ENCODE measurements around the gene CNTNAP3. TPM values are rescaled to one million over a fixed set of nuclear protein-coding genes. Genes with fewer than 3 reads are reported as not detected.
"Not testable (repeated sequence)": the region's sequence is repeated elsewhere in the genome, so short reads cannot be mapped to it uniquely, and the experiment has no call there.

Gene CNTNAP3
- polyA plus RNA-seq (ENCODE audit: insufficient read length in 3 of 3), result 1 to 10 TPM; 3.8 to 5.6 (median 4.2) TPM

DNA sequence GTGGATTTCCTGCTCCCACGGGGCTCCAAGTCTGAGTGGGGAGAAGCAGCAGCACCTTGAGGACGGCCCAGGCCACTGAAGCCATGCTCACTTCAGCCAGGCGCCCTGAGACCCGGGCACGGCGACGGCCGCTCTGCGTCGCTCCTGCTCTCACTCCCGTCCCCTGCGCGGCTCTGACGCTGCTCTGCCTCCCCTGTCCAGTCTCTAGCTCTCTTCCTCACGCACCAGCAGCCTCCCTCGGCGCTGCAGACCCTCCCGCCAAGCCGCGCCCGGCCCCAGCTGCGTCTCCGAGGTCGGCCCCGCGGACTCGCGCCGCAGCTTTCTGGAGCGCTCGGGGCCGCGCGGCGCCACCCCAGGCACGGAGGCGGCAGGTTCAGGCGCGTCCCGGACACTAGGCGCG is at the start of gene CNTNAP3:
CNTNAP3 (minus strand) TSS at position 188 of the 400 bp plus-strand sequence; CDS start at position 85, 103 bp downstream.
- DNase-seq (ENCODE audit: low read depth in 3 of 3, low spot score in 2 of 3), result not testable (repeated sequence)

DNA sequence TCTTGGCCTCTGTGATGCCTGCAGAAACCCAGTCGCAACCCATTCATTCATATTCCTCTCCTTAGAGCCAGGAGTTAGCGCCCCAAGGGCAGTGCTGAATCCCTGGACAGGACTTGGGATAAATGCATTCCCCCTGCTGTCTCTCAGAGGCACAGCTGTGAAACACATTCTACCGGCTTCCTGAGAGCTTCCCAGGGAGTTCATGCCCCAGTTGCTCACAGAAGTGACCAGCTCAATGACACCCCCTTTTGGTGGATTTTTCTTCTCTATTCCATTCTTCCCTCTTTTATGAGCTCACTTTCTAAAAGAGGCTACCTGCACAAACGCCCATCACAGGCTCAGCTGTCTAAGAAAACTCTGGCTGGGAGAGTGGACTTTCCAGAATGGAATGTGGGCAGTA is 8.0 kb downstream of the CNTNAP3 start:
- not testable (repeated sequence) for DNase-seq (ENCODE audit: low read depth in 3 of 3, low spot score in 2 of 3)

DNA sequence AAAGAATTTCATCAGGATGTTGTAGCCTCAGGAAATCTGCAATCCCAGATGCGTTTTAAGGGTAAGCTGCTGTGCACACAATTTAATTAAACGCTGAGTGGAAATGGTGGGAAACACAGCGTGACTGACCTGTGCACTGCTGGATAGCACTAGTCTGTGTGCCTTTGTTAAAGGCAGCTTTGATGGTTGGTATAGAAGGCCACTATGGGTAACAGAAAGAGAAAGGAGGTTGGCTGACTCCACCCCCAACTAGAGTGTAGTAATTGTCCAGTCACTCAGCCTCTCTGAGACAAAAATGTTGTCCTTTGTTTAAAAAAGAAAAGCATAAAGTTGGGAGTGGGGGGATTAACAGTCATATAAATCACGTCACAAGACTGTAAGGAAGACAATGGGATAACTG is 45.5 kb downstream of the CNTNAP3 start:
- DNase-seq (ENCODE audit: low read depth in 3 of 3, low spot score in 2 of 3), result not testable (repeated sequence)

- not testable (repeated sequence) for DNase-seq (ENCODE audit: low read depth in 3 of 3, low spot score in 2 of 3)
These were observed 55.6 kb downstream of the CNTNAP3 start for GRCh38 chr9:39232130-39232991.

GRCh38 chr9:39215976-39216375 is 72.0 kb downstream of the CNTNAP3 start:
- not testable (repeated sequence) for DNase-seq (ENCODE audit: low read depth in 3 of 3, low spot score in 2 of 3)

GRCh38 chr9:39209773-39210172 is 78.2 kb downstream of the CNTNAP3 start:
- DNase-seq (ENCODE audit: low read depth in 3 of 3, low spot score in 2 of 3), result not testable (repeated sequence)

DNA sequence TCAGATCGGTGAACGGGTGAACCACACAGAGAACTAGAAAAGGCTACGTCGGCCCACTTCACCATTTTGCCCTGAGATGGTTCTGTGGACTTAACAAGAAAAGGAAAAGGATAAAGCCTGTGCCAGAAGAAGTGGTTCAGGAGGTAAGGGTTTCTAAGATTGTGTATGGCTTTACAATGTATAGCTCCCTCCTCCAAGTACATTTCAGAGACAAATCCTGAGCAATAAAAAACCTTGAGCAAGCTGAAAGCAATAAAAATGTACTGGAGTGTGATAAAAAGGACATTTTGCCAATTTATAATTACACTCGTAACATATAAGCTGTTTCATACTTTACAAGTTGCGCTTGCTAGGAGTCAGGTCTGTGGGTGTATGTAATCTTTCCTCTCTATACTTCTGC is 81.3 kb downstream of the CNTNAP3 start:
- DNase-seq (ENCODE audit: low read depth in 3 of 3, low spot score in 2 of 3), result not testable (repeated sequence)

DNA sequence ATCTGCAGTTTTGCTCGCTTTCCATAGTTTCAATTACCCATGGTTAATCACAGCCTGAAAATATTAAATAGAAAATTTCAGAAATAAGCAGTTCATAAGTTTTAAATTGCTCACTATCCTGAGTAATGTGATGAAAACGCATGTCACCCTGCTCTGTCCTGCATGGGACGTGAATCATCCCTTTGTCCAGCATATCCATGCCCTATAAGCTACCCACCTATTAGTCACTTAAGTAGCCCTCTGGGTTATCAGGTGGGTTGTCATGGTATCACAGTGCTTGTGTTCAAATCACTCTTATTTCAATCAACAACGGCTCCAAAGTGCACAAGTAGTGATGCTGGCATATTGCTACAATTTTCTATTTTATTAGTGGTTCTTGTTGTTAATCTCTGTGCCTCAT is 82.1 kb downstream of the CNTNAP3 start:
- DNase-seq (ENCODE audit: low read depth in 3 of 3, low spot score in 2 of 3), result not testable (repeated sequence)

- not testable (repeated sequence) for DNase-seq (ENCODE audit: low read depth in 3 of 3, low spot score in 2 of 3)
These were observed 87.6 kb downstream of the CNTNAP3 start for GRCh38 chr9:39200412-39200811.

DNA sequence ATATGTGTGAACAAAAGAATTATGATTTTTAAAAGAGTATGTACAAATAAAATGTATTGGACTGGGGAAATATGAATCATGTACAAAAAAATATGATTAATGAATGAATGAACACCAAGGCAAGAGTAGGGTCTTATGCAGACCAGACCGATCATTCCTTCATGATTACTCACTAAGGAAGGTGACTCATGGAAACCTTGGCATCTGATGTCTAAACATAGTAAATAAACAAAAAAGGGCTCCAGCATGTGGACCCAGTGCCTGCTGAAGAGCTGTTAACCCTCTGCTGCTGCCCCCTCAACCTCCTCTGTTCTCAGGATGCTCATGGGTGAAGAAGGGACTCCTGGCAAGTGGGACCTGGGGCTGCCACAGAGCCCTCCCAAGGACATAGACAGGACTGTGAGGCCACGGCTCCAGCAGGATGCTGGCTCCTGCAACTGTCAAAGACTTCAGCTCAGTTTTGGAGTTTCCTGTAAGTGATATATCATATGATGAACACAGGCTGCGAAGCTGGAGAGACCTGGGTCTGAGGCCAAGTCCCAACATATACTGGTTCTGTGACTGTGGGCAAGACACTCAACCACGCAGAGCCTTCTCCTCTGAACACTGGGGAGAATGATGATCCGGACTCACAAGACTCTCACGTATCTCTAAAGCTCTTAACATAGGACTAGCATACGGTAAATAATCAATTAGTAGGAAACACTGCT is 89.8 kb downstream of the CNTNAP3 start:
- DNase-seq (ENCODE audit: low read depth in 3 of 3, low spot score in 2 of 3), result not testable (repeated sequence)

DNA sequence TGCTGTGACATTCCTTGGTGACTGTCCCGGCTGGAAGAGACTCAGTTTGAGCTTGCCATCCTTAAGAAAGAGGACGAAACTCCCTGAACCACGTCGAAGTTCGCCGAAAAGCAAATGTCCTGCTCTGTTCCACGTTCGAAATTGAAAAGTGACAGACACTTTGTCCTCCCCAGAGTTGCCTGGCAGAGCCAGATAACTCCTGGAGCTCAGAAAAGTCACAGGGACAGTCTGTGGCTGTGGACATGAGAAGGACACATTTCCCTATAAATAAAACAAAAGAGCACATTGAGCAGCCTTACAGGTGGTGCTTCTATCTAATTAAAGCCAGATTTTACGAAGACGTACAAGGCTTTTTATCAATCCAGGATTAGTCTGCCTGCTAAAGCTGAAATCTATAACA is 116.6 kb downstream of the CNTNAP3 start:
- not testable (repeated sequence) for DNase-seq (ENCODE audit: low read depth in 3 of 3, low spot score in 2 of 3)

DNA sequence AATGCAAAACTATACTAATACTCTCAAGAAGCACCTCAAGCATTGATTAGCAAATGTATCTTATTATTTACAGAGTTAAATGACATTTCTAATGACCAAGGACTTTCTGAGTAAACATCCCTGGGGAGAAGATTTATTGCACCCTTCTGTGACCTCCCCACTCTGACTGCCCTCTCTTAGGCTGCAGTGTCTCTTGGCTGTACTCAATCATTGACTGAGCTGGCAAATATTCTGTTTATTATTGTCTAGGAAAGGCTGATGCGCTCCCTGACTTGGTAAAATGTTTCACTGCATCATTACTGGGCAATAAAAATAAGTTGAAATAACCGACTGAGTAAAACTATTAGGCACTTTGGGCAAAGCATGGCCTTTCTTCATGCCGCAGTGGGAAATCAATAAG is 130.3 kb downstream of the CNTNAP3 start:
- DNase-seq (ENCODE audit: low read depth in 3 of 3, low spot score in 2 of 3), result not testable (repeated sequence)

DNA sequence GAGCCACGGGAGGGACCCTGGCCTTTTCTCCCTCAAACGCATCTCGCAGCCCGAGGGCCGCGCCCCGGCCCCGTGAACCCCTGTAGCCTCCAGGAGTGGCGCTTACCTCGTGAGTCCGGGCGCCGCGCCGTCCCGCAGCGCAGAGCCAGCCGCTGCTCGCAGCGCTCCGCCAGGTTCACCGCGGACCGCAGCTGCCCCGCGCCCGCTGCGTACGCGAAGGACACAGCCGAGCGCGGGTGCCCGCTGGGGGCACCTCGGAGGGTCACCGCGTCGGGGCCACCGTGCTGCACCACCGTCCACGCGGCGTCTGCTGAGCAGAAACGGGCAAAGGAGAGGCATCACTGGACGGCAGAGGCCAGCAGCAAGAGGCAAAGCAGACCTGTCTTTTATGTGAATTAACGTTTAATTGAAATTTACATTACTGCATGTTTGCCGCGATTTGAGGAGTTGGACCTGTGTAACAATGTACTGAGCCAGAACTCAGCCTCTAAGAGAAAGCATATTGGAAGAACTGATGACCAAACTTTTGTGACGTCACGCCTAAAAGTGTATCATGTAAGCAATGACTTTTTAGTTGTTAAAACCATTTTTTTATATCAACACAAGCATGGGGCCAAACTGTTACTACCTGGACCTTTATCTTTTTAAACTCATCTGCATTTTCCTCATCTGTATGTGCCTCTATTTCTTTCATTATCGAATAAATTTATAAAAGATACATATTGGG is 155.0 kb downstream of the CNTNAP3 start:
- DNase-seq (ENCODE audit: low read depth in 3 of 3, low spot score in 2 of 3), result not testable (repeated sequence)

DNA sequence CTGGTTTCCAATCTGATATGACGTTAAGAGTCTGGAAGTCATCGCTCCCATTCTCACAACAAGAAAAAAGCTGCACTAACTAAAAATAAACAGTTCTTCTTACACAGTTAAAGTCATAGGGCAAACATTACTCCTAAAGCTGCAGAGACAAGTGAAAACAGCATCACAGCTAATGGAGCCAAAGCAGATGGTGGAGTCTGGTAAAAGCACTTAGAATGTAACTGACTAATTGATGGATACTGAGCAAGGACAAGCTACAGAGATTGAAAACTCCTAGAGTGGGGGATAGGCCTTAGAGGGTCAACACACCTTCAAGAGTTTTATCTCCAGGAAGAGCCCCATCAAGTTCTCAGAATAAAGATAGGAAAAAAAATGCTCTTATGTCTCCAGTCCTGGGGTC is 166.6 kb downstream of the CNTNAP3 start:
- DNase-seq (ENCODE audit: low read depth in 3 of 3, low spot score in 2 of 3), result not testable (repeated sequence)

DNA sequence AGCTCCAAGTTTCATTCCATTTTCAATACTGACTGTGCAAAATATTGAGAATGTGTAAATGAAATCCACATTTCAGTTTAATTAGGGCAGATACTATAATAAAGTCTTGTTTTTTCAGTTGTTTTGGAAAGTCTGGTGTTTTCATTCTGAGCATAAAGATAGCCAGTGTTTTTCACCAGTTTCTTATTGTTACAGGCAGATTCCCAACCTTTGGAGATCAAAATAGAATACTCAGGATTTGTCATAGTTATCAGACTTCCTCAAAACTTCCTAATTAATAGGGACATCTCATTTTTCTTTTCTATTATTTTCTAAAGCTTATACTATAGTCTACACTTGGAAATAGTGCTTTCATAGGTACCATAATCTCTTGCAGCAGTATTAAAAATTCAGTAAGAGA is 176.2 kb downstream of the CNTNAP3 start:
- DNase-seq (ENCODE audit: low read depth in 3 of 3, low spot score in 2 of 3), result not testable (repeated sequence)

- no peak for DNase-seq (ENCODE audit: low read depth in 3 of 3, low spot score in 2 of 3)
These were observed 179.8 kb downstream of the CNTNAP3 start for GRCh38 chr9:39108145-39108544.

GRCh38 chr9:39097208-39097607 is 190.8 kb downstream of the CNTNAP3 start:
- DNase-seq (ENCODE audit: low read depth in 3 of 3, low spot score in 2 of 3), result not testable (repeated sequence)

DNA sequence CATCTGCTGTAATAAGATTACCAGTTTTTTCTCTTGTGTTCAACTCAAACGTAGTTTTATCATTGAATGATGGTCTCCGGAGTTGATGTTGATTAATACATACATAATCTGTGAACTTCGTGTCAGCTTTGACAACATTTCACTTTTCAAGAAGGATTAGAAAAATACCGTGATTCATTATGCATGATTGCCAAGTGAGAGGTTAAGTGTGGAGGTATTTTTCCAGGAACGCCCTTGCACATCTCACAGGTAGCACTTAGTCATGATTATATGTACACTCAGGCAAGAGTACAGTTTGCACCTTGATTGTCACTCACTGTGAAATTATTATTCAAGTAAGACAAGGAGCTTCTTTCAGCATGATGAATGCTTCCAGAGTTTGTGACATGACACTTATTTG is 202.7 kb downstream of the CNTNAP3 start:
- DNase-seq (ENCODE audit: low read depth in 3 of 3, low spot score in 2 of 3), result not testable (repeated sequence)

GRCh38 chr9:39082574-39082973 is 205.4 kb downstream of the CNTNAP3 start:
- DNase-seq (ENCODE audit: low read depth in 3 of 3, low spot score in 2 of 3), result not testable (repeated sequence)

- not testable (repeated sequence) for DNase-seq (ENCODE audit: low read depth in 3 of 3, low spot score in 2 of 3)
These were observed 207.9 kb downstream of the CNTNAP3 start for GRCh38 chr9:39080081-39080480.

All from right renal cortex interstitium (tissue), 3 donors.